Placental epithelial cell (primary cell): Measurements from ENCODE around the gene GAGE12H. TPM values are rescaled to one million over a fixed set of nuclear protein-coding genes. Genes with fewer than 3 reads are reported as not detected.

Source experiments
- small RNA-seq: library from RNA; depleted of rRNA; stranded (forward); fragments of <200 nt; gene quantifications from one replicate; pipeline ENCODE3, GENCODE V24; 2012
- total RNA-seq: library from RNA; depleted of rRNA; stranded (reverse); fragments of >200 nt; gene quantifications from 2 replicates; pipeline ENCODE4 v1.2.3, GENCODE V29; 2012

GAGE12H gene
- total RNA-seq: not detected in 2 replicates

GRCh38 chrX:49579649-49580048 lies at the start of gene GAGE12H:
TSS of gene GAGE12H (plus strand) at chrX:49579949. CDS start at chrX:49581104, 1,155 bp downstream.

DNA sequence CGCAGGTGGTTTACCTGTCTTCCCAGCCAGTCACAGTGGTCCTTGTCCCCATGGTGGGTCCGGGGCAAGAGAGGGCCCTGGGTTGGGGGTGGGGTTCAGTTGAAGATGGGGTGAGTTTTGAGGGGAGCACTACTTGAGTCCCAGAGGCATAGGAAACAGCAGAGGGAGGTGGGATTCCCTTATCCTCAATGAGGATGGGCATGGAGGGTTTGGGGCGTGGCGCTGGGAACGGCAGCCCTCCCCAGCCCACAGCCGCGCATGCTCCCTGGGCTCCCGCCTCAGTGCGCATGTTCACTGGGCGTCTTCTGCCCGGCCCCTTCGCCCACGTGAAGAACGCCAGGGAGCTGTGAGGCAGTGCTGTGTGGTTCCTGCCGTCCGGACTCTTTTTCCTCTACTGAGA lies 47.9 kb upstream of the GAGE12H start, which contains the start of gene GAGE12C:
Gene GAGE12C, plus strand, starts transcription at position 301 of the 400 bp plus-strand sequence. CDS start 1,155 bp downstream, outside the sequence.

DNA sequence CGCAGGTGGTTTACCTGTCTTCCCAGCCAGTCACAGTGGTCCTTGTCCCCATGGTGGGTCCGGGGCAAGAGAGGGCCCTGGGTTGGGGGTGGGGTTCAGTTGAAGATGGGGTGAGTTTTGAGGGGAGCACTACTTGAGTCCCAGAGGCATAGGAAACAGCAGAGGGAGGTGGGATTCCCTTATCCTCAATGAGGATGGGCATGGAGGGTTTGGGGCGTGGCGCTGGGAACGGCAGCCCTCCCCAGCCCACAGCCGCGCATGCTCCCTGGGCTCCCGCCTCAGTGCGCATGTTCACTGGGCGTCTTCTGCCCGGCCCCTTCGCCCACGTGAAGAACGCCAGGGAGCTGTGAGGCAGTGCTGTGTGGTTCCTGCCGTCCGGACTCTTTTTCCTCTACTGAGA lies 38.3 kb upstream of the GAGE12H start, which contains the start of gene GAGE12D:
Gene GAGE12D, plus strand, starts transcription at position 301 of the 400 bp plus-strand sequence. CDS start 1,155 bp downstream, outside the sequence.

GRCh38 chrX:49550989-49551388 lies 28.8 kb upstream of the GAGE12H start, which contains the start of gene GAGE12E:
TSS of gene GAGE12E (plus strand) at chrX:49551289. CDS start at chrX:49552444, 1,155 bp downstream.

DNA sequence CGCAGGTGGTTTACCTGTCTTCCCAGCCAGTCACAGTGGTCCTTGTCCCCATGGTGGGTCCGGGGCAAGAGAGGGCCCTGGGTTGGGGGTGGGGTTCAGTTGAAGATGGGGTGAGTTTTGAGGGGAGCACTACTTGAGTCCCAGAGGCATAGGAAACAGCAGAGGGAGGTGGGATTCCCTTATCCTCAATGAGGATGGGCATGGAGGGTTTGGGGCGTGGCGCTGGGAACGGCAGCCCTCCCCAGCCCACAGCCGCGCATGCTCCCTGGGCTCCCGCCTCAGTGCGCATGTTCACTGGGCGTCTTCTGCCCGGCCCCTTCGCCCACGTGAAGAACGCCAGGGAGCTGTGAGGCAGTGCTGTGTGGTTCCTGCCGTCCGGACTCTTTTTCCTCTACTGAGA lies 19.2 kb upstream of the GAGE12H start, which contains the start of gene GAGE12F:
Gene GAGE12F, plus strand, starts transcription at position 301 of the 400 bp plus-strand sequence. CDS start 1,155 bp downstream, outside the sequence.

GRCh38 chrX:49570100-49570499 lies 9.6 kb upstream of the GAGE12H start, which contains the start of gene GAGE12G:
TSS of gene GAGE12G (plus strand) at chrX:49570400. CDS start at chrX:49571555, 1,155 bp downstream.

DNA sequence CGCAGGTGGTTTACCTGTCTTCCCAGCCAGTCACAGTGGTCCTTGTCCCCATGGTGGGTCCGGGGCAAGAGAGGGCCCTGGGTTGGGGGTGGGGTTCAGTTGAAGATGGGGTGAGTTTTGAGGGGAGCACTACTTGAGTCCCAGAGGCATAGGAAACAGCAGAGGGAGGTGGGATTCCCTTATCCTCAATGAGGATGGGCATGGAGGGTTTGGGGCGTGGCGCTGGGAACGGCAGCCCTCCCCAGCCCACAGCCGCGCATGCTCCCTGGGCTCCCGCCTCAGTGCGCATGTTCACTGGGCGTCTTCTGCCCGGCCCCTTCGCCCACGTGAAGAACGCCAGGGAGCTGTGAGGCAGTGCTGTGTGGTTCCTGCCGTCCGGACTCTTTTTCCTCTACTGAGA lies 9.4 kb downstream of the GAGE12H start, which contains the start of gene GAGE2A:
Gene GAGE2A, plus strand, starts transcription at position 301 of the 400 bp plus-strand sequence. CDS start 1,155 bp downstream, outside the sequence.

DNA sequence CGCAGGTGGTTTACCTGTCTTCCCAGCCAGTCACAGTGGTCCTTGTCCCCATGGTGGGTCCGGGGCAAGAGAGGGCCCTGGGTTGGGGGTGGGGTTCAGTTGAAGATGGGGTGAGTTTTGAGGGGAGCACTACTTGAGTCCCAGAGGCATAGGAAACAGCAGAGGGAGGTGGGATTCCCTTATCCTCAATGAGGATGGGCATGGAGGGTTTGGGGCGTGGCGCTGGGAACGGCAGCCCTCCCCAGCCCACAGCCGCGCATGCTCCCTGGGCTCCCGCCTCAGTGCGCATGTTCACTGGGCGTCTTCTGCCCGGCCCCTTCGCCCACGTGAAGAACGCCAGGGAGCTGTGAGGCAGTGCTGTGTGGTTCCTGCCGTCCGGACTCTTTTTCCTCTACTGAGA lies 19.0 kb downstream of the GAGE12H start, which contains the start of gene GAGE1:
Gene GAGE1, plus strand, starts transcription at position 301 of the 400 bp plus-strand sequence. CDS start 1,155 bp downstream, outside the sequence.

Small RNA genes lying within 50 kb of the gene (small RNA-seq; reads per million reads assigned to genes)
- gene GAGE12B: not detected

Other genes with a start within 250 kb of the GAGE12H start
- gene GAGE13, start 248.4 kb upstream of the GAGE12H start, total RNA-seq: not detected in 2 replicates
- not detected in 2 replicates for gene GAGE12C, start 47.8 kb upstream of the GAGE12H start, total RNA-seq
- not detected in 2 replicates for gene GAGE12D, start 38.2 kb upstream of the GAGE12H start, total RNA-seq
- not detected in 2 replicates for gene GAGE12E, start 28.7 kb upstream of the GAGE12H start, total RNA-seq
- gene GAGE12F, start 19.1 kb upstream of the GAGE12H start, total RNA-seq: not detected in 2 replicates
- gene GAGE12G, start 9.5 kb upstream of the GAGE12H start, total RNA-seq: not detected in 2 replicates
- gene GAGE2A, start 9.5 kb downstream of the GAGE12H start, total RNA-seq: not detected in 2 replicates
- not detected in 2 replicates for gene GAGE1, start 19.1 kb downstream of the GAGE12H start, total RNA-seq
- not detected in 2 replicates for gene PAGE1, start 116.0 kb downstream of the GAGE12H start, total RNA-seq
- not detected in 2 replicates for gene PAGE4, start 249.4 kb downstream of the GAGE12H start, total RNA-seq